MCF 10A (cell line): ENCODE data around the gene TIE1. TPM values are rescaled to one million over a fixed set of nuclear protein-coding genes. Genes with fewer than 3 reads are reported as not detected.

ENCODE experiments used
- BruUV-seq: library from RNA; stranded (reverse); fragments of 400-500 nt; replicated peaks from 2 replicates; lab custom pipeline; 2021; lab: Mats Ljungman, UMichigan
- CTCF ChIA-PET: fragments of 300-600 bp; sonication (Branson Sonifier 250); formaldehyde crosslinking; extraction: SDS; loops from one replicate; lab custom pipeline; 2021; ENCODE audit warnings: antibody characterized with exemption, inconsistent platforms; lab: Yijun Ruan, JAX
- POLR2A ChIA-PET: fragments of 300-600, 350-650 bp; sonication (Branson Sonifier 250); formaldehyde crosslinking; extraction: SDS; loops from one replicate; lab custom pipeline; 2020; ENCODE audit warnings: antibody characterized with exemption, inconsistent platforms; lab: Yijun Ruan, JAX
- DNase-seq: peaks from one replicate; pipeline ENCODE4 v3.0.0-alpha.2; 2018; ENCODE audit not compliant: unreplicated experiment
- H3K27ac Mint-ChIP-seq: one replicate; pipeline ENCODE4 v1.8.0; 2022; ENCODE audit warnings: mild to moderate bottlenecking, low read depth, mixed read lengths; ENCODE audit not compliant: unreplicated experiment
- H3K27me3 Mint-ChIP-seq: one replicate; pipeline ENCODE4 v1.8.0; 2022; ENCODE audit warnings: mixed read lengths; ENCODE audit not compliant: insufficient read depth, unreplicated experiment
- H3K36me3 Mint-ChIP-seq: one replicate; pipeline ENCODE4 v1.8.0; 2022; ENCODE audit warnings: mild to moderate bottlenecking, moderate library complexity, mixed read lengths; ENCODE audit not compliant: insufficient read depth, unreplicated experiment
- H3K4me1 Mint-ChIP-seq: one replicate; pipeline ENCODE4 v1.8.0; 2022; ENCODE audit warnings: mixed read lengths; ENCODE audit not compliant: insufficient read depth, unreplicated experiment
- H3K4me3 Mint-ChIP-seq: one replicate; pipeline ENCODE4 v1.8.0; 2022; ENCODE audit warnings: mild to moderate bottlenecking, moderate library complexity, mixed read lengths; ENCODE audit not compliant: unreplicated experiment
- H3K9me3 Mint-ChIP-seq: one replicate; pipeline ENCODE4 v1.8.0; 2022; ENCODE audit warnings: mixed read lengths; ENCODE audit not compliant: unreplicated experiment
- CTCF ChIP-seq: fragments of 200-600 bp; IDR thresholded peaks from one replicate; pipeline ENCODE4 v1.8.0; 2022; ENCODE audit warnings: antibody characterized with exemption, mild to moderate bottlenecking; ENCODE audit not compliant: unreplicated experiment
- intact Hi-C: fragments of 100-400 bp; cut with micrococcal nuclease; formaldehyde crosslinking; loops from 2 replicates; pipeline ENCODE4 v1.14.1; 2022
- total RNA-seq: library from RNA; stranded (reverse); gene quantifications from 2 replicates; pipeline ENCODE4 v1.2.3, GENCODE V29; 2022

TIE1 gene
- total RNA-seq, 1 experiment from 2014 or later = not detected

- BruUV-seq = no TSS peak
- Mint-ChIP-seq H3K4me1 (no peaks in the 10 kb centered on the region), H3K4me3 (no peak overlapping the region), H3K27ac (no peak overlapping the region), H3K27me3 (no peaks in the 10 kb centered on the region), H3K36me3 (peaks cover 6% of the 10 kb centered on the region), H3K9me3 (peaks cover 13% of the 10 kb centered on the region)
- intact Hi-C loops = no loop called here
- ChIA-PET POLR2A (no interaction called here), CTCF (no interaction called here)
- no peak for TF ChIP-seq CTCF
- DNase-seq = no peak
These were observed 26.9 kb downstream of the TIE1 start for GRCh38 chr1:43327549-43328292.

- TF ChIP-seq CTCF = no peak
- H3K9me3 Mint-ChIP-seq = peaks cover under 1% of the 10 kb centered on the region
- ChIA-PET POLR2A (interaction anchor here (0.6 to 0.9 kb wide), 3 partner anchors 9 to 27 kb away, joined by 3 to 4 read pairs (median 3); no protein-coding TSS in a partner anchor), CTCF (interaction anchor here (0.5 kb wide), 1 partner anchor 1756 kb away, joined by 3 read pairs; no protein-coding TSS in a partner anchor)
- H3K36me3 Mint-ChIP-seq = no peaks in the 10 kb centered on the region
- no peak overlapping the region for H3K27ac Mint-ChIP-seq
- DNase-seq = peak; percentile 38
- H3K4me1 Mint-ChIP-seq = no peaks in the 10 kb centered on the region
- no TSS peak for BruUV-seq
- H3K27me3 Mint-ChIP-seq = no peaks in the 10 kb centered on the region
- intact Hi-C loops = no loop called here
- no peak overlapping the region for H3K4me3 Mint-ChIP-seq
These were observed 29.4 kb downstream of the TIE1 start for GRCh38 chr1:43329995-43330751.

GRCh38 chr1:43331688-43332087 lies 30.9 kb downstream of the TIE1 start:
- no peaks in the 10 kb centered on the region for H3K27me3 Mint-ChIP-seq
- BruUV-seq = no TSS peak
- intact Hi-C loops = no loop called here
- no peaks in the 10 kb centered on the region for H3K4me1 Mint-ChIP-seq
- H3K36me3 Mint-ChIP-seq = no peaks in the 10 kb centered on the region
- H3K4me3 Mint-ChIP-seq = no peak overlapping the region
- TF ChIP-seq CTCF = no peak
- CTCF ChIA-PET = no interaction called here
- H3K27ac Mint-ChIP-seq = no peak overlapping the region
- POLR2A ChIA-PET = no interaction called here
- DNase-seq = no peak
- no peaks in the 10 kb centered on the region for H3K9me3 Mint-ChIP-seq

- H3K9me3 Mint-ChIP-seq = no peaks in the 10 kb centered on the region
- H3K27ac Mint-ChIP-seq = no peak overlapping the region
- ChIA-PET POLR2A (no interaction called here), CTCF (no interaction called here)
- no peaks in the 10 kb centered on the region for H3K27me3 Mint-ChIP-seq
- intact Hi-C loops = no loop called here
- H3K36me3 Mint-ChIP-seq = no peaks in the 10 kb centered on the region
- BruUV-seq = no TSS peak
- H3K4me3 Mint-ChIP-seq = no peak overlapping the region
- no peak for DNase-seq
- TF ChIP-seq CTCF = no peak
- H3K4me1 Mint-ChIP-seq = no peaks in the 10 kb centered on the region
These were observed 33.8 kb downstream of the TIE1 start for GRCh38 chr1:43334453-43335205.
